Naive thymus-derived CD4-positive, alpha-beta T cell (primary cell): ENCODE results near the gene HYOU1. TPM values are rescaled to one million over a fixed set of nuclear protein-coding genes. Genes with fewer than 3 reads are reported as not detected.

Source experiments
- ATAC-seq: fragments of 150-1000 bp; cut with Tn5 transposase; 2 replicates; pipeline ENCODE4 v1.10.0; 2021; ENCODE audit warnings: mild to moderate bottlenecking, moderate library complexity
- CTCF ChIA-PET: fragments of 350-600 bp; sonication (Branson Sonifier 250); formaldehyde crosslinking; loops from one replicate; lab custom pipeline; 2021; ENCODE audit warnings: antibody characterized with exemption; lab: Charles Lee
- POLR2A ChIA-PET: fragments of 350-600 bp; sonication (Branson Sonifier 250); formaldehyde crosslinking; loops from one replicate; lab custom pipeline; 2021; ENCODE audit warnings: antibody characterized with exemption, inconsistent platforms; lab: Charles Lee
- DNase-seq, 9 donors: peaks; one replicate each; pipeline versions ENCODE4 v3.0.0 to v3.0.0-alpha.2; 2020 to 2022; ENCODE audit warnings: mixed read lengths in 1 of 9
- H3K27ac ChIP-seq: one replicate; pipeline ENCODE4 v1.7.0; 2013; ENCODE audit warnings: mild to moderate bottlenecking, low read depth, low read length, moderate library complexity
- H3K27me3 ChIP-seq, 2 donors: one replicate each; pipeline ENCODE4 v1.7.0; 2013; ENCODE audit warnings: low read length in 2 of 2, mild to moderate bottlenecking in 2 of 2, moderate library complexity in 2 of 2; ENCODE audit not compliant: control insufficient read depth in 2 of 2, insufficient read depth in 2 of 2
- H3K36me3 ChIP-seq, 3 experiments: 1 replicate in 2 of 3; 2 replicates in 1 of 3; pipeline ENCODE4 v1.7.0; 2013; ENCODE audit warnings: low read length in 3 of 3, mild to moderate bottlenecking in 3 of 3, moderate library complexity in 1 of 3; ENCODE audit not compliant: insufficient read depth in 3 of 3, control insufficient read depth in 2 of 3
- H3K4me1 ChIP-seq, 2 donors: one replicate each; pipeline ENCODE4 v1.7.0; 2013; ENCODE audit warnings: low read length in 2 of 2, mild to moderate bottlenecking in 2 of 2, moderate library complexity in 1 of 2; ENCODE audit not compliant: control insufficient read depth in 2 of 2, insufficient read depth in 2 of 2
- H3K4me3 ChIP-seq: 2 replicates; pipeline ENCODE4 v1.7.0; 2013; ENCODE audit warnings: mild to moderate bottlenecking, low read length
- H3K9me3 ChIP-seq, 3 experiments: 1 replicate in 2 of 3; 2 replicates in 1 of 3; pipeline ENCODE4 v1.7.0; 2013; ENCODE audit warnings: low read length in 3 of 3; ENCODE audit not compliant: control insufficient read depth in 2 of 3
- H3K27ac Mint-ChIP-seq, 9 donors: one replicate each; pipeline ENCODE4 v1.8.0; 2020 to 2022; ENCODE audit warnings: mixed read lengths in 9 of 9, mild to moderate bottlenecking in 8 of 9, moderate library complexity in 5 of 9, inconsistent platforms in 2 of 9
- H3K27me3 Mint-ChIP-seq, 5 donors: one replicate each; pipeline ENCODE4 v1.8.0; 2021 to 2022; ENCODE audit warnings: mixed read lengths in 5 of 5, mild to moderate bottlenecking in 1 of 5
- H3K36me3 Mint-ChIP-seq, 5 donors: one replicate each; pipeline ENCODE4 v1.8.0; 2020 to 2022; ENCODE audit warnings: mixed read lengths in 5 of 5, mild to moderate bottlenecking in 3 of 5, inconsistent platforms in 1 of 5
- H3K4me1 Mint-ChIP-seq, 7 donors: one replicate each; pipeline ENCODE4 v1.8.0; 2020 to 2022; ENCODE audit warnings: mixed read lengths in 7 of 7, mild to moderate bottlenecking in 3 of 7, inconsistent platforms in 1 of 7
- H3K4me3 Mint-ChIP-seq, 10 donors: one replicate each; pipeline ENCODE4 v1.8.0; 2020 to 2022; ENCODE audit warnings: mild to moderate bottlenecking in 10 of 10, mixed read lengths in 10 of 10, moderate library complexity in 6 of 10, inconsistent platforms in 2 of 10
- H3K9me3 Mint-ChIP-seq, 11 donors: one replicate each; pipeline ENCODE4 v1.8.0; 2020 to 2022; ENCODE audit warnings: mixed read lengths in 11 of 11, mild to moderate bottlenecking in 4 of 11, inconsistent platforms in 1 of 11, moderate library complexity in 1 of 11
- intact Hi-C, 2 donors: fragments of 100-400 bp; cut with micrococcal nuclease; formaldehyde crosslinking; loops; one replicate each; pipeline ENCODE4 v1.15.1; 2023
- microRNA-seq: library from miRNA; unstranded; fragments of <30 nt; microRNA quantifications from one replicate; pipeline ENCODE4 v1.2.0, GENCODE V29; 2022; ENCODE audit warnings: borderline microRNAs expressed
- polyA plus RNA-seq, 2 donors: library from polyadenylated mRNA; unstranded; fragments of 300-500 nt; fragmentation: Illumina TruSeq; gene quantifications; one replicate each; pipeline ENCODE4 v1.2.3, GENCODE V29; 2021
- total RNA-seq, 6 experiments: library from RNA in 5 of 6; stranded (reverse) in 5 of 6; gene quantifications; 1 replicate in 5 of 6; 2 replicates in 1 of 6; pipeline ENCODE4 v1.2.3 and lab custom pipeline; 2021 to 2026

HYOU1 gene
- total and polyA plus RNA-seq, 7 experiments from 2014 or later = 11.3 to 198 (median 89.9) TPM

GRCh38 chr11:118998388-118998717, 58.7 kb downstream of the HYOU1 start:
- POLR2A ChIA-PET = interaction anchor here (0.6 to 7.1 kb wide), 16 partner anchors 10 to 693 kb away, joined by 3 to 69 read pairs (median 4); partner anchors contain the start of genes DDX6, DPAGT1, HMBS and RPS25
- H3K36me3 ChIP-seq = peaks cover 0 to 35% (median 0%) of the 10 kb centered on the region in 3 experiments
- Mint-ChIP-seq H3K27ac (peak overlapping the region; percentile 87 to 98 (median 92)), H3K27me3 (no peaks in the 10 kb centered on the region), H3K4me3 (peak overlapping the region; percentile 87 to 99 (median 94)), H3K36me3 (peaks cover 0 to 32% (median 8%) of the 10 kb centered on the region in 5 donors), H3K9me3 (no peaks in the 10 kb centered on the region), H3K4me1 (peaks cover 26 to 48% (median 37%) of the 10 kb centered on the region in 7 donors)
- no peaks in the 10 kb centered on the region for H3K9me3 ChIP-seq
- ATAC-seq = peak; percentile 23
- peak overlapping the region; percentile 91 for H3K4me3 ChIP-seq
- intact Hi-C loops = loop anchor here (1.0 to 5.0 kb wide), 15 partner anchors 20 to 561 kb away; partner anchors contain the start of genes ARCN1 (in 2 of the 2), DDX6 (in 2 of the 2), DPAGT1 (in 2 of the 2) and HYOU1 (in 2 of the 2)
- CTCF ChIA-PET = interaction anchor here (2.2 kb wide), 1 partner anchor 17 kb away, joined by 7 read pairs; no protein-coding TSS in a partner anchor
- H3K4me1 ChIP-seq = peaks cover 6 to 16% of the 10 kb centered on the region in 2 donors
- DNase-seq = peak in 1 of 9 donors; percentile 17
- no peaks in the 10 kb centered on the region for H3K27me3 ChIP-seq
- peak overlapping the region; percentile 85 for H3K27ac ChIP-seq

- Mint-ChIP-seq H3K4me3 (peak within 1 kb of the TSS; percentile 87 to 99 (median 94)), H3K36me3 (peaks cover 0 to 30% (median 5%) of the 10 kb centered on the region in 5 donors), H3K9me3 (no peaks in the 10 kb centered on the region), H3K4me1 (peaks cover 26 to 45% (median 37%) of the 10 kb centered on the region in 7 donors), H3K27me3 (no peaks in the 10 kb centered on the region), H3K27ac (peak within 1 kb of the TSS; percentile 87 to 98 (median 92))
- H3K9me3 ChIP-seq = no peaks in the 10 kb centered on the region
- ChIA-PET POLR2A (interaction anchor here (0.6 to 7.1 kb wide), 28 partner anchors 18 to 693 kb away, joined by 3 to 69 read pairs (median 4); partner anchors contain the start of genes ARCN1, DDX6, DPAGT1 and HMBS), CTCF (interaction anchor here (1.2 kb wide), 2 partner anchors 21 to 89 kb away, joined by 3 to 4 read pairs; partner anchors contain the start of genes RPS25 and TRAPPC4)
- H3K36me3 ChIP-seq = peaks cover 0 to 29% (median 0%) of the 10 kb centered on the region in 3 experiments
- H3K4me1 ChIP-seq = peaks cover 6 to 16% of the 10 kb centered on the region in 2 donors
- intact Hi-C loops = loop anchor here (1.0 to 5.0 kb wide), 18 partner anchors 20 to 561 kb away; partner anchors contain the start of genes ARCN1 (in 2 of the 2), DDX6 (in 2 of the 2), DPAGT1 (in 2 of the 2) and HYOU1 (in 2 of the 2)
- peak; percentile 98 for ATAC-seq
- peak within 1 kb of the TSS; percentile 85 for H3K27ac ChIP-seq
- H3K4me3 ChIP-seq = peak within 1 kb of the TSS; percentile 91
- no peaks in the 10 kb centered on the region for H3K27me3 ChIP-seq
- DNase-seq = peak; percentile 91 to 98 (median 94)
Measured at GRCh38 chr11:118997627-118998387, 59.2 kb downstream of the HYOU1 start, which contains the start of gene CENATAC. Gene CENATAC, plus strand, starts transcription at chr11:118998138. Its CDS starts 60 bp downstream, at chr11:118998198.

- H3K4me3 Mint-ChIP-seq = peak overlapping the region; percentile 87 to 99 (median 94)
- peak overlapping the region; percentile 87 to 98 (median 92) for H3K27ac Mint-ChIP-seq
- Histone ChIP-seq H3K4me3 (peak overlapping the region; percentile 91), H3K27ac (peak overlapping the region; percentile 85), H3K9me3 (no peaks in the 10 kb centered on the region), H3K27me3 (no peaks in the 10 kb centered on the region), H3K36me3 (peaks cover 0 to 22% (median 0%) of the 10 kb centered on the region in 3 experiments), H3K4me1 (peaks cover 6 to 16% of the 10 kb centered on the region in 2 donors)
- intact Hi-C loops = loop anchor here (1.0 to 5.0 kb wide), 9 partner anchors 67 to 560 kb away; partner anchors contain the start of genes ARCN1 (in 1 of the 2), BCL9L (in 1 of the 2), DDX6 (in 1 of the 2) and DPAGT1 (in 1 of the 2)
- H3K27me3 Mint-ChIP-seq = no peaks in the 10 kb centered on the region
- DNase-seq (peak in 8 of 9 donors; percentile 17 to 59 (median 31)), ATAC-seq (peak; percentile 19)
- POLR2A ChIA-PET = interaction anchor here (0.5 to 7.1 kb wide), 29 partner anchors 14 to 692 kb away, joined by 3 to 69 read pairs (median 4); partner anchors contain the start of genes ARCN1, DDX6, DPAGT1 and HMBS
- H3K4me1 Mint-ChIP-seq = peaks cover 26 to 45% (median 37%) of the 10 kb centered on the region in 7 donors
- peaks cover 0 to 28% (median 5%) of the 10 kb centered on the region in 5 donors for H3K36me3 Mint-ChIP-seq
- CTCF ChIA-PET = interaction anchor here (0.7 to 1.2 kb wide), 3 partner anchors 21 to 147 kb away, joined by 3 to 4 read pairs (median 3); partner anchors contain the start of genes RPS25 and TRAPPC4
- no peaks in the 10 kb centered on the region for H3K9me3 Mint-ChIP-seq
Measured at GRCh38 chr11:118996926-118997626, 59.9 kb downstream of the HYOU1 start.

Small RNA genes within 50 kb of the gene (microRNA-seq; reads per million reads assigned to microRNA genes)
- not detected for gene MIR3656

Other genes with a start within 250 kb of the HYOU1 start
- 1 to 10 TPM in 4 of 5 experiments, under 1 TPM in 1; 0.41 to 2.9 (median 2.1) TPM for gene CXCR5, start 173.3 kb downstream of the HYOU1 start, total RNA-seq
- 1 to 10 TPM in 1 of 2 donors, under 1 TPM in 1; 0.60 to 1.1 TPM for gene CXCR5, start 173.3 kb downstream of the HYOU1 start, polyA plus RNA-seq
- 100 to 1,000 TPM in 4 of 5 experiments, 10 to 100 TPM in 1; 67.8 to 269 (median 266) TPM for gene BCL9L, start 131.3 kb downstream of the HYOU1 start, total RNA-seq
- gene BCL9L, start 131.3 kb downstream of the HYOU1 start, polyA plus RNA-seq = 1 to 10 TPM; 6.7 to 7.2 TPM
- under 1 TPM in 1 of 5 experiments, not detected in 4; 0.24 TPM for gene UPK2, start 100.9 kb downstream of the HYOU1 start, total RNA-seq
- gene UPK2, start 100.9 kb downstream of the HYOU1 start, polyA plus RNA-seq = under 1 TPM in 1 of 2 donors, not detected in 1; 0.51 TPM
- gene FOXR1, start 85.4 kb downstream of the HYOU1 start, total RNA-seq = not detected
- gene FOXR1, start 85.4 kb downstream of the HYOU1 start, polyA plus RNA-seq = not detected
- 100 to 1,000 TPM in 4 of 5 experiments, 10 to 100 TPM in 1; 53.5 to 136 (median 109) TPM for gene CENATAC, start 59.1 kb downstream of the HYOU1 start, total RNA-seq
- 10 to 100 TPM in 1 of 2 donors, 1 to 10 TPM in 1; 8.4 to 13.5 TPM for gene CENATAC, start 59.1 kb downstream of the HYOU1 start, polyA plus RNA-seq
- gene RPS25, start 38.9 kb downstream of the HYOU1 start, total RNA-seq = 1,000 to 10,000 TPM; 1,535 to 3,042 (median 2,772) TPM
- 1,000 to 10,000 TPM; 4,222 to 6,094 TPM for gene RPS25, start 38.9 kb downstream of the HYOU1 start, polyA plus RNA-seq
- 10 to 100 TPM; 70.7 to 80.3 (median 77.8) TPM for gene TRAPPC4, start 38.4 kb downstream of the HYOU1 start, total RNA-seq
- 100 to 1,000 TPM in 1 of 2 donors, 10 to 100 TPM in 1; 82.1 to 123 TPM for gene TRAPPC4, start 38.4 kb downstream of the HYOU1 start, polyA plus RNA-seq
- 10 to 100 TPM in 3 of 5 experiments, 1 to 10 TPM in 2; 7.1 to 20.8 (median 14.6) TPM for gene SLC37A4, start 26.3 kb downstream of the HYOU1 start, total RNA-seq
- 10 to 100 TPM; 10.6 to 13.1 TPM for gene SLC37A4, start 26.3 kb downstream of the HYOU1 start, polyA plus RNA-seq
- gene VPS11, start 10.6 kb upstream of the HYOU1 start, total RNA-seq = 10 to 100 TPM; 39.0 to 73.9 (median 57.1) TPM
- gene VPS11, start 10.6 kb upstream of the HYOU1 start, polyA plus RNA-seq = 10 to 100 TPM; 40.3 to 72.1 TPM
- gene HMBS, start 27.7 kb upstream of the HYOU1 start, total RNA-seq = 10 to 100 TPM in 1 of 5 experiments, 1 to 10 TPM in 4; 6.7 to 25.4 (median 7.7) TPM
- gene HMBS, start 27.7 kb upstream of the HYOU1 start, polyA plus RNA-seq = 10 to 100 TPM; 20.8 to 25.3 TPM
- gene DPAGT1, start 44.6 kb upstream of the HYOU1 start, total RNA-seq = 10 to 100 TPM; 21.9 to 63.9 (median 37.9) TPM
- 10 to 100 TPM; 25.0 to 32.6 TPM for gene DPAGT1, start 44.6 kb upstream of the HYOU1 start, polyA plus RNA-seq
- 10 to 100 TPM; 24.7 to 40.7 (median 36.1) TPM for gene C2CD2L, start 50.1 kb upstream of the HYOU1 start, total RNA-seq
- gene C2CD2L, start 50.1 kb upstream of the HYOU1 start, polyA plus RNA-seq = 10 to 100 TPM in 1 of 2 donors, 1 to 10 TPM in 1; 2.7 to 10.2 TPM
- gene HINFP, start 64.4 kb upstream of the HYOU1 start, total RNA-seq = 10 to 100 TPM; 30.7 to 79.7 (median 42.7) TPM
- 10 to 100 TPM; 14.7 to 24.1 TPM for gene HINFP, start 64.4 kb upstream of the HYOU1 start, polyA plus RNA-seq
- under 1 TPM in 1 of 5 experiments, not detected in 4; 0.13 TPM for gene ABCG4, start 91.8 kb upstream of the HYOU1 start, total RNA-seq
- gene ABCG4, start 91.8 kb upstream of the HYOU1 start, polyA plus RNA-seq = not detected
- gene NLRX1, start 111.5 kb upstream of the HYOU1 start, total RNA-seq = 10 to 100 TPM in 2 of 5 experiments, 1 to 10 TPM in 3; 8.3 to 19.5 (median 9.8) TPM
- gene NLRX1, start 111.5 kb upstream of the HYOU1 start, polyA plus RNA-seq = 10 to 100 TPM in 1 of 2 donors, 1 to 10 TPM in 1; 6.5 to 10.6 TPM
- 1 to 10 TPM in 3 of 5 experiments, under 1 TPM in 2; 0.19 to 2.2 (median 1.2) TPM for gene NHERF4, start 128.3 kb upstream of the HYOU1 start, total RNA-seq
- not detected for gene NHERF4, start 128.3 kb upstream of the HYOU1 start, polyA plus RNA-seq
- gene CBL, start 149.1 kb upstream of the HYOU1 start, total RNA-seq = 10 to 100 TPM; 37.0 to 51.8 (median 40.5) TPM
- 10 to 100 TPM; 17.5 to 18.0 TPM for gene CBL, start 149.1 kb upstream of the HYOU1 start, polyA plus RNA-seq